ENCODE measurements around the gene FASN. TPM values are rescaled to one million over a fixed set of nuclear protein-coding genes. Genes with fewer than 3 reads are reported as not detected.

The FASN gene
- total and polyA plus RNA-seq, 2 of the 13 experiments (the other 11 are each of a cell fraction or from before 2014, with no cell fraction given) = 51.7 to 101 TPM

- TF ChIP-seq, protein P1, sequence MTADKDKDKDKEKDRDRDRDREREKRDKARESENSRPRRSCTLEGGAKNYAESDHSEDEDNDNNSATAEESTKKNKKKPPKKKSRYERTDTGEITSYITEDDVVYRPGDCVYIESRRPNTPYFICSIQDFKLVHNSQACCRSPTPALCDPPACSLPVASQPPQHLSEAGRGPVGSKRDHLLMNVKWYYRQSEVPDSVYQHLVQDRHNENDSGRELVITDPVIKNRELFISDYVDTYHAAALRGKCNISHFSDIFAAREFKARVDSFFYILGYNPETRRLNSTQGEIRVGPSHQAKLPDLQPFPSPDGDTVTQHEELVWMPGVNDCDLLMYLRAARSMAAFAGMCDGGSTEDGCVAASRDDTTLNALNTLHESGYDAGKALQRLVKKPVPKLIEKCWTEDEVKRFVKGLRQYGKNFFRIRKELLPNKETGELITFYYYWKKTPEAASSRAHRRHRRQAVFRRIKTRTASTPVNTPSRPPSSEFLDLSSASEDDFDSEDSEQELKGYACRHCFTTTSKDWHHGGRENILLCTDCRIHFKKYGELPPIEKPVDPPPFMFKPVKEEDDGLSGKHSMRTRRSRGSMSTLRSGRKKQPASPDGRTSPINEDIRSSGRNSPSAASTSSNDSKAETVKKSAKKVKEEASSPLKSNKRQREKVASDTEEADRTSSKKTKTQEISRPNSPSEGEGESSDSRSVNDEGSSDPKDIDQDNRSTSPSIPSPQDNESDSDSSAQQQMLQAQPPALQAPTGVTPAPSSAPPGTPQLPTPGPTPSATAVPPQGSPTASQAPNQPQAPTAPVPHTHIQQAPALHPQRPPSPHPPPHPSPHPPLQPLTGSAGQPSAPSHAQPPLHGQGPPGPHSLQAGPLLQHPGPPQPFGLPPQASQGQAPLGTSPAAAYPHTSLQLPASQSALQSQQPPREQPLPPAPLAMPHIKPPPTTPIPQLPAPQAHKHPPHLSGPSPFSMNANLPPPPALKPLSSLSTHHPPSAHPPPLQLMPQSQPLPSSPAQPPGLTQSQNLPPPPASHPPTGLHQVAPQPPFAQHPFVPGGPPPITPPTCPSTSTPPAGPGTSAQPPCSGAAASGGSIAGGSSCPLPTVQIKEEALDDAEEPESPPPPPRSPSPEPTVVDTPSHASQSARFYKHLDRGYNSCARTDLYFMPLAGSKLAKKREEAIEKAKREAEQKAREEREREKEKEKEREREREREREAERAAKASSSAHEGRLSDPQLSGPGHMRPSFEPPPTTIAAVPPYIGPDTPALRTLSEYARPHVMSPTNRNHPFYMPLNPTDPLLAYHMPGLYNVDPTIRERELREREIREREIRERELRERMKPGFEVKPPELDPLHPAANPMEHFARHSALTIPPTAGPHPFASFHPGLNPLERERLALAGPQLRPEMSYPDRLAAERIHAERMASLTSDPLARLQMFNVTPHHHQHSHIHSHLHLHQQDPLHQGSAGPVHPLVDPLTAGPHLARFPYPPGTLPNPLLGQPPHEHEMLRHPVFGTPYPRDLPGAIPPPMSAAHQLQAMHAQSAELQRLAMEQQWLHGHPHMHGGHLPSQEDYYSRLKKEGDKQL (CRISPR knock-in tag; IDR thresholded peaks at IDR 0.05; ENCODE audit: low read depth) = no peak
- TF ChIP-seq E2F5 (CRISPR knock-in tag; conservative IDR thresholded peaks at IDR 0.05) (no peak), CBX5 (CRISPR knock-in tag; IDR thresholded peaks at IDR 0.05; ENCODE audit: borderline replicate concordance) (no peak), ZBTB1 (CRISPR knock-in tag; IDR thresholded peaks at IDR 0.05; ENCODE audit: borderline replicate concordance) (no peak), CCAR2 (optimal IDR thresholded peaks at IDR 0.05; ENCODE audit: low read depth, low read length) (no peak), ZNF891 (CRISPR knock-in tag; IDR thresholded peaks at IDR 0.05) (no peak), RXRA (CRISPR knock-in tag; IDR thresholded peaks at IDR 0.05) (no peak), ZNF777 (CRISPR knock-in tag; IDR thresholded peaks at IDR 0.05) (0 out of 2 replicates have a peak, but pooled peaks have one; percentile 26), TBX2 (CRISPR knock-in tag; IDR thresholded peaks at IDR 0.05; ENCODE audit: borderline replicate concordance) (no peak), ZNF546 (CRISPR knock-in tag; conservative IDR thresholded peaks at IDR 0.05) (0 out of 2 replicates have a peak, but pooled peaks have one; percentile 12), ASH2L (IDR thresholded peaks at IDR 0.05; ENCODE audit: insufficient read length, low read depth, low read length) (no peak)
- TF ChIP-seq, protein P2, sequence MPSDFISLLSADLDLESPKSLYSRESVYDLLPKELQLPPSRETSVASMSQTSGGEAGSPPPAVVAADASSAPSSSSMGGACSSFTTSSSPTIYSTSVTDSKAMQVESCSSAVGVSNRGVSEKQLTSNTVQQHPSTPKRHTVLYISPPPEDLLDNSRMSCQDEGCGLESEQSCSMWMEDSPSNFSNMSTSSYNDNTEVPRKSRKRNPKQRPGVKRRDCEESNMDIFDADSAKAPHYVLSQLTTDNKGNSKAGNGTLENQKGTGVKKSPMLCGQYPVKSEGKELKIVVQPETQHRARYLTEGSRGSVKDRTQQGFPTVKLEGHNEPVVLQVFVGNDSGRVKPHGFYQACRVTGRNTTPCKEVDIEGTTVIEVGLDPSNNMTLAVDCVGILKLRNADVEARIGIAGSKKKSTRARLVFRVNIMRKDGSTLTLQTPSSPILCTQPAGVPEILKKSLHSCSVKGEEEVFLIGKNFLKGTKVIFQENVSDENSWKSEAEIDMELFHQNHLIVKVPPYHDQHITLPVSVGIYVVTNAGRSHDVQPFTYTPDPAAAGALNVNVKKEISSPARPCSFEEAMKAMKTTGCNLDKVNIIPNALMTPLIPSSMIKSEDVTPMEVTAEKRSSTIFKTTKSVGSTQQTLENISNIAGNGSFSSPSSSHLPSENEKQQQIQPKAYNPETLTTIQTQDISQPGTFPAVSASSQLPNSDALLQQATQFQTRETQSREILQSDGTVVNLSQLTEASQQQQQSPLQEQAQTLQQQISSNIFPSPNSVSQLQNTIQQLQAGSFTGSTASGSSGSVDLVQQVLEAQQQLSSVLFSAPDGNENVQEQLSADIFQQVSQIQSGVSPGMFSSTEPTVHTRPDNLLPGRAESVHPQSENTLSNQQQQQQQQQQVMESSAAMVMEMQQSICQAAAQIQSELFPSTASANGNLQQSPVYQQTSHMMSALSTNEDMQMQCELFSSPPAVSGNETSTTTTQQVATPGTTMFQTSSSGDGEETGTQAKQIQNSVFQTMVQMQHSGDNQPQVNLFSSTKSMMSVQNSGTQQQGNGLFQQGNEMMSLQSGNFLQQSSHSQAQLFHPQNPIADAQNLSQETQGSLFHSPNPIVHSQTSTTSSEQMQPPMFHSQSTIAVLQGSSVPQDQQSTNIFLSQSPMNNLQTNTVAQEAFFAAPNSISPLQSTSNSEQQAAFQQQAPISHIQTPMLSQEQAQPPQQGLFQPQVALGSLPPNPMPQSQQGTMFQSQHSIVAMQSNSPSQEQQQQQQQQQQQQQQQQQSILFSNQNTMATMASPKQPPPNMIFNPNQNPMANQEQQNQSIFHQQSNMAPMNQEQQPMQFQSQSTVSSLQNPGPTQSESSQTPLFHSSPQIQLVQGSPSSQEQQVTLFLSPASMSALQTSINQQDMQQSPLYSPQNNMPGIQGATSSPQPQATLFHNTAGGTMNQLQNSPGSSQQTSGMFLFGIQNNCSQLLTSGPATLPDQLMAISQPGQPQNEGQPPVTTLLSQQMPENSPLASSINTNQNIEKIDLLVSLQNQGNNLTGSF (CRISPR knock-in tag; IDR thresholded peaks at IDR 0.05) = peak; percentile 57; the same call in 1 of the 2 replicates
- TF ChIP-seq, protein P3, sequence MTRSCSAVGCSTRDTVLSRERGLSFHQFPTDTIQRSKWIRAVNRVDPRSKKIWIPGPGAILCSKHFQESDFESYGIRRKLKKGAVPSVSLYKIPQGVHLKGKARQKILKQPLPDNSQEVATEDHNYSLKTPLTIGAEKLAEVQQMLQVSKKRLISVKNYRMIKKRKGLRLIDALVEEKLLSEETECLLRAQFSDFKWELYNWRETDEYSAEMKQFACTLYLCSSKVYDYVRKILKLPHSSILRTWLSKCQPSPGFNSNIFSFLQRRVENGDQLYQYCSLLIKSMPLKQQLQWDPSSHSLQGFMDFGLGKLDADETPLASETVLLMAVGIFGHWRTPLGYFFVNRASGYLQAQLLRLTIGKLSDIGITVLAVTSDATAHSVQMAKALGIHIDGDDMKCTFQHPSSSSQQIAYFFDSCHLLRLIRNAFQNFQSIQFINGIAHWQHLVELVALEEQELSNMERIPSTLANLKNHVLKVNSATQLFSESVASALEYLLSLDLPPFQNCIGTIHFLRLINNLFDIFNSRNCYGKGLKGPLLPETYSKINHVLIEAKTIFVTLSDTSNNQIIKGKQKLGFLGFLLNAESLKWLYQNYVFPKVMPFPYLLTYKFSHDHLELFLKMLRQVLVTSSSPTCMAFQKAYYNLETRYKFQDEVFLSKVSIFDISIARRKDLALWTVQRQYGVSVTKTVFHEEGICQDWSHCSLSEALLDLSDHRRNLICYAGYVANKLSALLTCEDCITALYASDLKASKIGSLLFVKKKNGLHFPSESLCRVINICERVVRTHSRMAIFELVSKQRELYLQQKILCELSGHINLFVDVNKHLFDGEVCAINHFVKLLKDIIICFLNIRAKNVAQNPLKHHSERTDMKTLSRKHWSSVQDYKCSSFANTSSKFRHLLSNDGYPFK (CRISPR knock-in tag; IDR thresholded peaks at IDR 0.05; ENCODE audit: borderline replicate concordance) = 0 out of 2 replicates have a peak, but pooled peaks have one; percentile 6
Observed at GRCh38 chr17:82076018-82076784, 21.8 kb downstream of the FASN start (continued).

Data from HepG2 (cell line).